Right ventricle myocardium superior (tissue), 1 donor: ENCODE data around the gene CADM1. TPM values are rescaled to one million over a fixed set of nuclear protein-coding genes. Genes with fewer than 3 reads are reported as not detected.

Source experiments
- ATAC-seq: fragments of 200-7000 bp; cut with Tn5 transposase; one replicate; pipeline ENCODE4 v1.9.1; 2020; ENCODE audit warnings: mild to moderate bottlenecking; ENCODE audit not compliant: poor library complexity
- DNase-seq: peaks from one replicate; pipeline ENCODE4 v3.0.0-alpha.2; 2020
- intact Hi-C: fragments of 100-400 bp; cut with DNase I; formaldehyde crosslinking; loops from one replicate; pipeline ENCODE4 v1.11.2; 2022
- total RNA-seq: library from RNA; stranded (reverse); fragmentation: NEBNext Ultra II Directional; extraction: Animal tissue kit (Norgen Biotek cat#: 25700); gene quantifications from one replicate; pipeline ENCODE4 v1.2.1, GENCODE V29; 2021
- donor health status: DM: no; HTN: yes; CAD: no; lungs with severe emphysema.

The CADM1 gene
- total RNA-seq, 1 donor from 2014 or later: 32.0 TPM

DNA sequence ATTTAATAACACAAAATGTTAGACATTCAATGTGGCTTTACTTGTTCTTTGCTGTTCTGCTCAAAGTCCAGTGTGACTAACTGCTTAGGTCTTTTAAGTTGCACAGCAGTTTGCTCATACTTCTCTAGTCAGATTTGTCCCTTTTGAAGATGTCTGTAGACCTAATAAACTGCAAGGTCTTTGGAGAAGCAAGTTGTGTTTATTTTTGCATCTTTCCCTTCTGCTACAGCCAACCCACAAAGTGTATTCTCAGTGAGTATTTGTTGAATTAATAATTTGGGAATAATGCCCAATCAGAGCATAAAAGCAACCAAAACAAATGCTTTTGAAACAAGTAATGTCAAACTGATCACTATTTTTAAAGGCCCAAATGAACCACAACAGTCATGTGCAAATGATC, 312.5 kb downstream of the CADM1 start:
- ATAC-seq: no peak
- no peak for DNase-seq
- intact Hi-C loops: no loop called here

DNA sequence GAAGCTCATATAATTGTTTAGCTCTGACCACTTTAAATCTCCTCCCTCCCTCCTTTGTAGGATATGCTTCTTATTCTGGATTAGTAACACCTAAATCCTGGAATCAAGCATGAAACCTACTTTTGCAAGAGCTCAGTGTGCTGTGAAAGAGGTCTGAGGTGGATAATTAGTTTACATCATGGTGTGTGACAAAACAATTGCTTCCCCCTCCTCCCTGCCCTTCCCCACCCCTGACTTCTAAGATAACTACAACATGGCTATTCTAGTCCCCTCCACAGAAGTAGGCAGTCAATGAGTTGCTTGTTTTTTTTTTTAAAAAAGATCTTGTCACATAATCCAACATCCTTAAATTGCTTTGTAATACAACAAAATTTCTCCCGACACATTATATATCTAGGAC, 314.0 kb downstream of the CADM1 start:
- ATAC-seq (no peak), DNase-seq (no peak)
- intact Hi-C loops: no loop called here

DNA sequence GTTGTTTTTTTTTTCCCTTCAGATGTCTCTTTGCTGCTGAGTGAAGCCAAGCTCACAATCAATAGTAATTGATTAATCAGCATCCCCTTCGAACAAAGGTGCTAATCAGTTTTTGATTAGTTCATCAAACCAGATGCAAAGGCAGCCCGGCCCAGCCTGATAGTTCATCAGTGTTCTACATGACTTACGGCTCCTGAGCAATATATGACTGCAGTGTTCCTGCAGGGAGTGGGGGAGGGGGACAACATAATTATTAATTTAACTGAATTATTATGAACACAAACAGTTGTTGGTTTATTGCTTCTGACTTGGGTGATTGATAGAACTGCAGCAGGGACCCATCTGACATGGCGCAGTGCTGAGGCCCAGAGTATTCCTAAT, 315.3 kb downstream of the CADM1 start:
- intact Hi-C loops: no loop called here
- ATAC-seq (no peak), DNase-seq (no peak)

DNA sequence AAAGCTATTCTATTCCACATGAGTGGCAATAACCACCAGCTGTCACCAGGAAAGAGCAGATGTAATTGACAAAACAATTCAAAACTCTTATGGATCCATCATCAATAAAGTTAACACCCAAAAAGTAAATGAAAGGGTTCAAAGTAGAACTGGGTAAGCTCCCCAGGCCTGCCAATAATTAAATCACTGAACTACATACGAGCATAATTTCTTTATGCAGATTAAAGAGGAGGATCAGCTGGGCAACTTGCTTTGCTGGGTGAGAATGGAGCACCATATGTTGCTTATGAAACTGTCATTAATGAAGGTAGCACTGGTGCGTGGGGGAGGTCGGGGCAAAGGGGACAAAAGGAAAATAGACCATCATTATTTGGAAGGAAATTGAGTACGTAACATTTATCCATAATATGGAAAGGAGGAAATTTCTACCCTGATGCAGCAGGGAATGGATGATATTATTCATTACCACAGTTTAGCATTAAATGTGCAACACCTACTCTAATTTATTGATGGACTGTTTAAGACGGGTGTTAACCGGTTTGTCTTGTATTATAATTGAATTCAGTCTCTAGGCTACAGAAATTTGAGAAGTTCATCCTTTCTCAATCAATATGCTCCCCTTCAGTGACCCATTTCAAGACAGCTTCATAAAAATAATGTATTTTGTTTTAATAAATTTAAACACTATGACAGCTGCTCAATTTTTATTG, 315.9 kb downstream of the CADM1 start:
- intact Hi-C loops: no loop called here
- ATAC-seq: no peak
- DNase-seq: no peak

DNA sequence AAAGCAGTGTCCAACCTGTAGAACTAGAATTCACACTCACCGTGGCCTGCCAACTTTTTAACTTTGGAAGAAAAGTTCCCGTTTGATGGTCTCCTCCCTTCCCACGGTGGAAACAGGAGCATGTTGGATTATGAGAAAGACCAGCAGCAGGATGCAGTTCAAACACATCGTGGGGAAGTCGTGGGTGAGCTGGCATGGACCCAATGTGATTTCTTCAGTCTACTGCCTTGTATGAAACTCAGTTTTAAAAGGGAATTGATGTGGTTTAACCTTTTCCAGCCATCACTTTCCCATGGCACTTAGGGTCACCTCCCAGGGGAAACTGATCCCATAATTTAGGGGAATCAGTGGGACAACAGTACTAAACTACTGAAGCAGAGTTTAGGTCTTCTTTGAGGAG, 318.3 kb downstream of the CADM1 start:
- ATAC-seq: no peak
- intact Hi-C loops: no loop called here
- DNase-seq: no peak

DNA sequence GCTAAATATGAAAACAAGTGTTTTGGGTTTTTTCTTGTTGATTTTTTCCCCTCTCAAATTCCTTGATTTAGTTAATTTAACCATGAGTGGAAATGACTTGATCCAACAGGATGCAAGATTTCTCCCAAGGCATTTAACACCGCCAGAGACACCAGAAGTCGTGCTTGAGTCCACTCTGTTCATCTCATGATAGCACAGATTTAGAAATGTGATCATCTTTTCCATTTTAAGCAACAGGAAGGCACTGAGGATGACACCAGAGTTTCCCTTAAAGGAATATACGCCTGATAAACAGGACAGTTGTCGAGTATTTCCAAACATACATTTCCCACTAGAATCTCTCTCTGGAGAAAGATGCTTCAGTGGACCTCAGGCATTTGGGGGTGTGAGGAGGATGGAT, 318.7 kb downstream of the CADM1 start:
- no peak for ATAC-seq
- DNase-seq: no peak
- intact Hi-C loops: no loop called here

DNA sequence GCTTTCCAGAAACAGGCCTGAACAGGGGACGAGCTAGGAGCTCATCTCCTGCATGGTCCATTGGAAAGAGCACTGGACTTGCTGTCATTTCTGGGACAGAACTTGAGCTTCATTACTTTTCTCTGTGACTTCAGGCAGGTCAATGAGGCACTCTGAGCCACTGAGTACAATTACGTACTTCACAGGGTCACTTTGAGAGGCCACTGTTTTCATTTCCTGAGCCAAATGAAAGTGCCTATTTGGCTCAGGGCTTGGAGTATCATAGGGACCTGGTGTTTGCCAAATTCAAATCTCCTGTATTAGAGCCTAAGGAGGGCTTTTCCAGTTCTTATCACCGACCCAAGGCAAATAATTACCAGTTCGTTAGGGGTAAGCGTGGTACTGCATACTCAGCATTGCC, 319.3 kb downstream of the CADM1 start:
- DNase-seq (no peak), ATAC-seq (peak; percentile 62)
- intact Hi-C loops: no loop called here

DNA sequence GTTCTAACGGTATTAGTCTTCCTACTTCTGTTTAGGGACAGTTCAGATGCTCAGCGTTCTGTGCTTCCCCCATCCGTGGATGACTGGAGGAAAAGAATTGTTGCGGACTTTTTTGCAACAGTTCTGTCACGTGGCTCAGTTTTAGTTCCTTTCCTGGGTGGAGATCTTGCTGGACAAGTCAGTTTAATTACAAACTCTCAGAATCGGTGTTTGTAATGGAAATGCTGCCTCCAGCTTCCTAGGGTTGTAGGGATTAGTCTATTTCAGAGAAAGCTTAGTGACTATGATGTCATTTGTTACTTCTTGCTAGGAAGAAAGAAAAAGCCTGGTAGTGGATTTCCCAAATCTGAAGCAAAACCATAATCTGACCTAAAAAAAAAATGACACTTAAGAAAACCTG, 320.4 kb downstream of the CADM1 start:
- intact Hi-C loops: no loop called here
- no peak for ATAC-seq
- DNase-seq: no peak

DNA sequence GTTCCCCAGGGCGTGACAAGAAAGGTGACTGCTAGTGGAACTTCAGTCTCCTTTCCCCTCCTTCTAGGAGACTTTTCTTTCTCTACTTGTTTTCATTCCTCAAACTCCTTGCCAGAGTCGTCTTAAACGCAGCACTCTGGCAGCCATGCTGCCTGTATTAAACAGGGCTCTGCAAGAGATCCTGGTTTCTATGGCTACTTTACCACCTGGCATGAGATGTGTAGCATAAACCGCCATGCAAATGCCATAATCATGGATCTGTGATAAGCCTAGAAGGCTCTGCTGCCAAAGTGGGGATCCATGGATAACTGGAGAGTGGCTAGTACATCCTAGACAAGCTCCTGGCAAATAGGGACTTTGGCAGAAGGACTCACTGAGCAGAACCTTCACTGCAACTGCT, 321.1 kb downstream of the CADM1 start:
- ATAC-seq: no peak
- no peak for DNase-seq
- intact Hi-C loops: no loop called here

DNA sequence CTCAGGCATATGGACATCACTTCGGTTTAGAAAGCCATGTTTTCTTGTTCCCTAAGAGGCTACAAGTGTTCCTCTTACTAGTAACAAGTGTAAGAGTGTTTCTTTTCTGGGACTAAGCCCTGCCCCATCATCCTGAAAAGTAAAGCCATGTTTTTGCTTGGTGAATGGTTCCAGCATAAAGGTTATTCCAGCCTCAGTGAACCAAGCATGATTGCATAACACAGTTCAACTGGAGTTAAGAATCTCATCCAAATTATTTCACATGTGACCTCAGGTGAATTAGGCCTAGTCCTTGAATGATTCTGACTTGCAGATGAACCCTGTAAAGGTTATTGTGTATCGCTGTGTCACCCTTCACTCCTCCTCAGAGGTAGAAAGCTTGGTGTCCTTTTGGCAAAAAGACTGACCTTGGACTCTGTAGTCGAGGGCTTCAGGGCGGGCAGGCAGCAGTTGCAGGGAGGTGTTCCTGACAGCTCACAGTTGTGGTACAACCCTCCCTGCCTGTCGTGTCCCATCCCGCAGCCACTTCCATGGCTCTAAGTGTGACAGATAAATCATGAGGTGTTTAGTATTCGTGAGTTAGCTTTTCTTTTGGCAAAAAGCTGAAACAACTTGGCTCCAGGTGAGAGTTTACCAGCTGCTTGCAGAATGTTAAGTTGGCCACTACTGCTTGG, 321.8 kb downstream of the CADM1 start:
- intact Hi-C loops: no loop called here
- peak; percentile 83 for ATAC-seq
- no peak for DNase-seq

DNA sequence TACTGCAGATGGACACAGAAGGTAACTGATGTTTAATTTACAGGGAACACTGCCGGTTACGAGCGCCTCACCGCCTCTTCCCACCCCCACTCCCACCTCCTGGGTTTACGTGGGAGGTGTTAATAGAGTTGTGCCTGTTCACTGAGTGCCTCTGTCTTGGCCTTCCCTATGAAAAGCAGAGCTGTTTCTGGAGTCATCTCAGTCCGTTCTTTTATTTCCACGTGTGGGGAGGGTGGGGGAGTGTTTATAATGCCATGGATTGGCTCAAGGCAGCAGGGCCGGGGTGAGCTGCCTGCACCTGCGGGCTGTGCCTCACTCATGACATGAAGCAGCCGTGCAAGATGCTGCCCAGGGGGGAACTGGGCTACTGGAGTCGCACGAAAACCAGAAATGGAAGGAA, 322.7 kb downstream of the CADM1 start:
- DNase-seq (no peak), ATAC-seq (no peak)
- intact Hi-C loops: no loop called here

DNA sequence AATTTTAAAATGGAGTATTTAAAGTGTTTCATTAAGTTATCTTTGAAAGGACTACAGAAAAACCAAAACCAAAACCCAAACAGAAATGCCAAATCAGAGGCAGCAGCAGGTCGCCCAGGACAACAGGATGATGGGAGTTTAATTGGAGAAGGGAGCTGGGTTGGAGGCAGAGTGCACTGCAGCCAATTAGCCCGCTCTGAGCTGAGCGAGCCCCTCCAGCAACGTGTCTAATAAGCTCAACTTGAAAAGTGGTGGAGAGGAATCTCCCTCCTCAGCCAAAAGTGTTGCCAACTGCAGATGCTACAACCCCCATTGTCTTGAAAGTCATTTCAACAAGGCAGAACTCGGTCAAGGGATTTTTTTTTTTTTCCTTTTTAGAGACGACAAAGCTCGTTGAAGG, 323.9 kb downstream of the CADM1 start:
- intact Hi-C loops: no loop called here
- ATAC-seq (no peak), DNase-seq (no peak)

DNA sequence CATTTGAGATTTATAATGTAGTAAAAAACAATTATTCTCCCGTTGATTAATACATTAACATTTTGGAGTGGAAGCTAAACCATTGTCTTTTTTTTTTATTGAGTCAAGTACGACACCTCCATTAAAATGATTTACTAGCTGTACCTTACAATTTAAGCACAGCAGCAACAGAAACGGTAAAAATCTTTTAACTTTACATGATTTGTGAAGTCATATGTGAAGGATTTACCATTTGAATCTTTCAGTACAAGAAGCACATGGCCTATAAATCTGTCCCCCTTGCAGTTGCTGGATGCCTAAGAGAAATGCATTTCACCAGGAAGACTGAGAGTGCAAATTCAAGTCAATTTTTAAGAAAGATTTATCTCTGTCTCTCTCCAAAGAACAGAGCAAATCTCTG, 324.6 kb downstream of the CADM1 start:
- no peak for DNase-seq
- ATAC-seq: no peak
- intact Hi-C loops: no loop called here

DNA sequence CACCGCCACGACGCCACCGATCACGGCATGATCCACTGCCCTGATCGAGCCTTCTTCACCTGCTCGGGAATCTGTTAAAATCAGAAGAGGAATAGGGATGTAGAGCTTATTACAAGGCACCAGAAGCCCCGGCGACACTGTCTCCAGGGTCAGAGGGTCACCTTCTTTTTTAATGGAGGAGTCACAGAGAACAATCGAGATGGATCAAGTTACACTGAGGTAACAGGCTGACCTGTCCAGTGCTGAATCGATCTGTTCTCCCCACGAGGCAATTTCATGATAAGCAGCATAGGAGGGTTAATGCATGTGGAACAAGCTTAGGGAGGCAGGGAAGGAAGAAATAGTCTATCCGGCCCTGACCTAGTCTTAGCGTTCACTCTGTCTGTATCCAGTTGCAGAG, 325.5 kb downstream of the CADM1 start:
- intact Hi-C loops: no loop called here
- ATAC-seq: no peak
- DNase-seq: no peak

DNA sequence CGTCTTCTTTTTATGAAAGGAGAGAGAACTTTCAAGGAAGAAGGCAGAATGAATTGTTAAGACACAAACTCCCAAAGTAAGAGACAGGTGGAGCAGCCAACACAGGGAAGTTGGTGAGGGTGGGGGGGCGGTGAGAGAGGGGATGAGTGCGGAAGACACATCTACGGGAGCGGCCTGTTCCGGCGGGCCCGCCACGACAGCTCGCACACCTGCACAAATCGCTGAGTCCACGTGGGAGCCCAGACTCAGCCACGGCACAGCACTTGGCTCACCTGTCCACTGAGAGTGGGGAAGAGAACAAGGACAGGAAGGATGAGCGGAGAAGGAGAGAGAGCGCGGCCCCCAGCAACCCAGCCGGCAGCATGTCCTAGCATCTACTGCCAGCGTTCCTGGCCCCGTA, 331.1 kb downstream of the CADM1 start:
- ATAC-seq (no peak), DNase-seq (no peak)
- intact Hi-C loops: no loop called here

DNA sequence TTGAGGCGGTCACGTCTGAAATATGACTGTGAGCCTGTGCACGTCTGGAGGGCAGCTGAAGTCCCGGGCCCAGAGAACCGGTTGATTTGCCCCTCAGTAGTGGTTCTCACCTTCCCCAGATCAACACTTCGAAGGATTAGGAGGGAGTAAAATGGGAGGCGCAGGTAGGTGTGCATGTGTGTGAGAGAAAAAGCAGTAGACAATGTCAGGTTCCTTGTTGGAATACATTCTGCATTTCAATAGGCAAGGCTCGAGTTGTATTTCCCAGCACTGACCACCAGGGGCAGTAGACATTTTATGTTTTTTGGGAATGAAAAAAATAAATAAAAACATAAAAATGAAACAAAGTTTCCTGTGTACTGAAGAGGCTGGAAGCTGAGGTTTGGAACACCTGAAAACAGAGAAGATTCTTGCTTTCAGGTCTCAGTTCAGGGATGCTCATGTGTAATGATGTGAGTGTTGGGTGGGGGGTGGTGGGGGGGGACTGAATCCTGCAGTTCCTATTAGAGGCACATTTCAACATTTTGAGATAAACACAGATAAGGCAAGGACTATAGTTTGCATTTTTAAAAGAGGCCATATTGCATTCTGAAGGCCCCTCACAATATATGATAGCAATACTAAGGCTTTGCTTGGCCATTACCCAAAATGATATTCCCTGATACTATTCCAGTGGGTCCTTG, 333.9 kb downstream of the CADM1 start:
- intact Hi-C loops: no loop called here
- ATAC-seq (no peak), DNase-seq (no peak)

DNA sequence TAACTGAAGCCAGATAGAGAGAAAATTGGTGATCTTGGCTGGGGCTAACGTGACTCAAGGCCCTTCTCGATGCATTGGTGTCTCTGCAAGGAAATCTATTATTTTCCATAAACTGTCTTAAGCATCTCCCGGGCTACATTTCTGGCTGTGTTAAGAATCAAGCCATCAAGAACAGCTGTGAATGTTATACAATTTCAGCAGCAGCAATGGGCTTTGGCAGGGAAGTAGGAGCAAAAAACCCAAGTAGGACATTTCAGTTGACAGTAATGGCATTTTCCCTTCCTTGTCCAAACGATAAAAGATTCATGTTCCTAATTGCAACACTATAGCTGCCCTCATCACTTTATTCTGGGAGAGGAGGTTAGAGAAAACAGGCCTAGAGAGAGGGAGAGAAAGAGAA, 335.0 kb downstream of the CADM1 start:
- intact Hi-C loops: no loop called here

DNA sequence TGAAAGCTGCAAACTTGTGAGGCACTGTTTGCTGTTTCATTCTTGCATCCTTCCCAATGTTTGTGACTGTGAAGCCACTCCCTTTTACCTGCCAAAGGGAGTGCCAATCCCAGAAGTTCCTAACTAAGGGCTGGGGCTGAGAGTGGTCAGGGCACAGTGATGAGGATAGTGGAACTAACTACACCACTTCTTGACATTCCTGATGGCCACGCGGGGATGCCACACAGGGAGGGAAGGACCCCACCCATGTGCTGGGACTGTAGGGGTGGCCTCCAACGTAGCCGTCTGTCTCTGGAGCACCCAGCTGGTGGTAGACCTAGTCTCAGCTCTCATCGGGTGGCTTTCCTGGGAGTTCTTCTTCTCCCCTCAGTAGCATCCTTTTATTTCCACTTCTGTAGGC, 335.5 kb downstream of the CADM1 start:
- ATAC-seq (peak; percentile 16), DNase-seq (no peak)
- intact Hi-C loops: no loop called here

More for the DNA sequence above, 335.0 kb downstream of the CADM1 start:
- no peak for DNase-seq
- no peak for ATAC-seq

DNA sequence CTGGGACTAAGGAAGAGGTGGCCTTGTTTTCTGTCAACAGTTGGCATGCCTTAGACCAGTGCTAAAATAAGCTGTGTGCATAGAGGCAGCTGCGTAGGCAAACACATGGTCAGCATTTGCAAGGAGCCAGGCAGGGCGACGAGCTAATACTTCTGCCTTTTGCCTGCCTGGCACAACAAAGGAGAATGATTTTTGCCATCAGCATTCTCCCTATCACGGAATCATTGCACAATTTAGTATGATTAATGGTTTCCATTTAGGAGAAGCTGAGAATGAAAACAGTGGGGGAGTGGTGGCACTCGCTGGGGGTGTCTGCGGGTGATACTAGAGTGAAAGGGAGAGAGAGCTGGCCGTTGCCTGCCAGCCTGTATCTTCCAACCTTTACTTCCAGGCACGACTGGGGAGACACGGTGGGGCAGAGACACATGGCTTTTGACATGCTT, 336.0 kb downstream of the CADM1 start:
- intact Hi-C loops: no loop called here
- no peak for DNase-seq
- ATAC-seq: peak; percentile 94

DNA sequence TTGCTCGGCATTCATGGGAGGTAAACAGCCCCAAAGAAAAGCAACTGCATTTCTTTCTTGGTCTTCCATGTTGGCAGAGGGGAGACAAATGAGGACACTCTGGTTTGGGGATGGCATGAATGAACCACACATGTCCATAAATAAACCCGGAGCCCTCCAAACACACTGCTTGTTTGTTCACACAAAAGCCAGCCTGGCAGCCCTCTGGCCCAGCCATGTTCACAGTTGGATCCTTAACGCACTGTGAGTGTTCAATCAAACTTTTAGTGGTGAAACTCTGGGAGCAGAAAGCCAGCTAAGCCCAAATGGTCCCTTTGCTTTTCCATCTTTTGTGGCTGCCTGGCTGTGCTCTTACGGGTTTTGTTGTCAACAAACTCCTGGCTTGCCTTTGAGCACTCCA, 336.8 kb downstream of the CADM1 start:
- DNase-seq (no peak), ATAC-seq (no peak)
- intact Hi-C loops: no loop called here
